SK-N-SH (cell line): Measurements from ENCODE around the gene PLD1.

ENCODE experiments used
- CTCF ChIP-seq: fragments of 200-600 bp; sonication (generic); IDR thresholded peaks from 2 replicates; pipeline ENCODE4 v1.6.1; 2017; ENCODE audit warnings: antibody characterized with exemption, mild to moderate bottlenecking, moderate library complexity
- EZH2phosphoT487 ChIP-seq: fragments of 200-600 bp; sonication (generic); IDR thresholded peaks from 2 replicates; pipeline ENCODE4 v1.6.1; 2017; ENCODE audit warnings: low read depth, mixed run types, mild to moderate bottlenecking, antibody characterized with exemption, moderate library complexity, borderline replicate concordance
- NRF1 ChIP-seq: IDR thresholded peaks from 2 replicates; pipeline ENCODE4 v1.6.1; 2012; ENCODE audit warnings: low read depth, mild to moderate bottlenecking, low read length
- RCOR1 ChIP-seq: fragments of 150-350 bp; IDR thresholded peaks from 2 replicates; pipeline ENCODE4 v1.6.1; 2017; ENCODE audit warnings: antibody characterized with exemption, low read length
- TAF1 ChIP-seq: IDR thresholded peaks from 2 replicates; pipeline ENCODE4 v1.6.1; 2012; ENCODE audit warnings: low read depth, mild to moderate bottlenecking, low read length, moderate library complexity, borderline replicate concordance
- USF2 ChIP-seq: fragments of 150-350 bp; IDR thresholded peaks from 2 replicates; pipeline ENCODE4 v1.6.1; 2017; ENCODE audit warnings: antibody characterized with exemption, low read length, low read depth, borderline replicate concordance

- TF ChIP-seq CTCF = no peak
- no peak for TF ChIP-seq NRF1
- TF ChIP-seq RCOR1 = no peak
- TF ChIP-seq TAF1 = no peak
- no peak for TF ChIP-seq EZH2phosphoT487
- no peak for TF ChIP-seq USF2
These were observed 20.4 kb downstream of the PLD1 start for GRCh38 chr3:171789759-171790505.
